CD4-positive, alpha-beta T cell treated with Interferon gamma for 1 hour (primary cell): Measurements from ENCODE around the gene LPP.

Experiments
- DNase-seq: peaks from one replicate; pipeline ENCODE4 v3.0.0-alpha.2; 2020

LPP gene

DNA sequence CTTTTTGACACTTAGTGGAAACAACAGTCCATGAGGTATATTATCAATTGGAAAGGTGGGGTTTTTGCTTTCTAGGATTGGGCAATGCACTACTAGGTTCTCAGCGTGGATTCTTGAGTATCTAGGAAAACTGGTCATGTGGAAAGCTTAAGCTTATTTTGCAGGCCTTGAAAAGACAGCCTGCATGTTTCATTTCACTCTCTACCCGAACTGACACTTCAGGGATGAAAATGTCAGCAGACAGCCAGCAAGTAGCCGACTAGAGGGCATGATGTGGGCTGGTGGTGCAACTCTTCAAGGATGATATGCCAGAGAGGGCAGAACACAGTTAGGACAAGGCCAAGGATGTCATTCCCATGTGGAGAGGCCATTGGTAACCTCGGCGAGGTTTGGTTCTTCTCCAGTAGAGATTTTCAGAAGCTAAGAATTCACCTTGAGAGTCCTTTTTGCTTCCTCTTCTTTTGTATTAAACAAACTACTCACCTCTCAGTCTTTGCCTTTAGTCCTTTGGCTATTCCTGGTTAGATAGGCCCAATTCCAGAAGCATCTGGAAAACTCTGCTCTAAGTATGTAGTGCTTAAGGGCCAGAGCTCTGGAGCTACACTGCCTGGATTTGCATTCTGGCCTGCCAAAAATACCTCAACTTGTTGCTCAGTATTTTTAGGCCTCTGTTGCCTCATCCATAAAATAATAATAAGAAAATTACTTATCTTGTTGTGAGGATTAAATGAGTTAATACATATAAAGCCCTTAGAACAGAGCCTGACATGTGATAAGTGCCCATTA lies 17.9 kb downstream of the LPP start:
- no peak for DNase-seq

DNA sequence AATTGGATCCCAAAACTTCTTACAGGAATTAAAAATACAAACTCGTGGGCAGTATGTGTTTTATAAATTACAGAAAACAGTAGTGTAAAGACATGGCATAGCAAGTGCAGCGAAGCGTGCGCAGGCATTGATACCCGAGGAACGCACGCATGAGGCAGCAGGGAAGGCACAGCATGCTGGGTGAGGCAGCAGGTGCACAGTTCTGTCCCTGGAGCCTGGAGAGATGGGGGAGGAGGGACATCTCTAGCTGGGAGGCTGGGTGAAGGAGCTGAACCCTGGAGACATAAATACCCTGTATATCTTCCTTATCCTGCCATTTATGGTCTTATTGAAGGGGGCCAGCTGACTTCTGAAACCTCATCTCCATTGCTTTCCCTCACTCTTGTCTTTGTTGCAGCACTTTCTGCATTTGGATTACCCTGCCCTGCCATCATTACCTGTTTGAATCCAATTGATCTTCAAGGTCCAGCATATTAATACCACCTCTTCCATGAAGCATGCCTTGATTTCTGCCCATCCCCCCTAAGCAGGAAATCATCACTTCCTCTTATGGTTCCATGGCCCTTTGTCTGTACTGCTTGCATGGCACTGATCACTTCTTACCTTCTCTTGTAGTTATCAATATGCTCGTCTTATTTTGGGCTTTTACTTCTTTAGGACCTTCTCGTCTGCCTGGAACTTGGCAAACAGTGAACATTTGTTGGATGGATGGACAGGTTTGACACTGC lies 20.5 kb downstream of the LPP start:
- DNase-seq = no peak

DNA sequence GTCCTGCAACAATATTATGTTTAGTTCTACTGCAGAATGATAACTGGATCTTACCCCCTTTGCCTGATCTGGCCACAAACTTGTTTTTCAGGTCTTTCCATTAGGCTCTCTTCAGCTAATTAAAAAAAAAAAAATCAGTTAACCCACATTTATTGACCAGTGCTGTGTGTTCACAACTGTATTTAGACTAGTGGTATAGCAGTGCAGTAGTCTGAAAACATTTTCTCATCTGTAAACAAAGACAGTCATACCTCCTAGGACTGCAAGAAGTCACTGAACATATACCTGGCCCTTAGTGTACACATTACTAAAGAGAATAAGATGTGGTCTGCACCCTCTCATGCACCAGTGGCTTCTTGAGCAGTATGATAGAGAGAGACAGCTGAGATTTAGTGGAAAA lies 22.5 kb downstream of the LPP start:
- no peak for DNase-seq

- no peak for DNase-seq
These were observed 22.9 kb downstream of the LPP start for GRCh38 chr3:188176884-188177283.

- no peak for DNase-seq
These were observed 23.8 kb downstream of the LPP start for GRCh38 chr3:188177721-188178120.

DNA sequence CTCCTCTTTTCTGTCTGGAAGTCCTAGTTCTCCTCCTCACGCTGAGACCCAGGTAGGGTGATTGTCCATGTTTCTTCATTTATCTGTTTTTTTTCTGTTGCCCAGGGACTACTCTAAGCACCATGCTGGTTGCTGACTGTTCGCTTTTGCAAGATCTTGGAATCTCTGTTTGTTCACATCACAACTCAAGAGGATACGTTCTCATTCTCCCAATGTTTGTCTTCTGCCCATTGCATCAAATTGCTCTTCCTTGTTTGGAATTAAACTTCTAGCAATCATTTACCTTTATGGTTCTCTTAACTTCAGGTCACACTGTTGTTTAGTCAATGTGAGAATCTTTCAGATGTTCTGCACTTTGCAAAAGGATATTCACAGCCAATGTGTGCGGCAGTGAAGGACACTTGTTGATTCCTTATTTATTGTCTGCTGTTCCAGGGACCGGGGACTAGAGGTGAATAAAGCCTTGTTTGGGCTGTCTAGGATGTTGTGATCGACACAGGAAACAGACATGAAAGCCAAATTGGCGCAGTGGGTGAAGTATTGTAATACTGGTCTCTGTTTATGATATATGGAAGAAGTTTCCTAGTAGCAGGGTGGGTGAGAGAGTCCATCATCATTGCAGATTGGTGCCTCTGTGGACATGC lies 24.5 kb downstream of the LPP start:
- no peak for DNase-seq

GRCh38 chr3:188179006-188179966 lies 25.3 kb downstream of the LPP start:
- DNase-seq = no peak

- DNase-seq = no peak
These were observed 26.2 kb downstream of the LPP start for GRCh38 chr3:188180114-188180513.

GRCh38 chr3:188183452-188183851 lies 29.5 kb downstream of the LPP start:
- no peak for DNase-seq

DNA sequence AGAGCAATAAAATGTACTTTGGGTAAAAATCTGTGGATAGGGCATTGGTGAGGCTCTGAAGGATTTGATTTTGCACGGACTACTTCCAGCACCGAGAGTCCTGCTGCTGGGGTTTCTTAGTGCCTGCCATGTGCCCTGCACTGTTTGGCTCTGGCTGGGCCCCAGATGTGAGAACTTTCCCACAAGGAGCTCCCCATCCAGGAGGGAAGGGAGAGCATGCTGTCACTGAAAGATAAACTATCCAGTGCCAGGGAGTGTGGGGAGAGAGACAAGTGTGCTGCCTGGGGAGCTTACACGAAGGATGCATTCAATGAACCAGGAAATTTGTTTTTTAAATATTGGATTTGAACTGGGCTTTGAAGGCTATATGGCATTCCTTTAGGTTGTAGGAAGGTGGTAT lies 30.2 kb downstream of the LPP start:
- DNase-seq = no peak

DNA sequence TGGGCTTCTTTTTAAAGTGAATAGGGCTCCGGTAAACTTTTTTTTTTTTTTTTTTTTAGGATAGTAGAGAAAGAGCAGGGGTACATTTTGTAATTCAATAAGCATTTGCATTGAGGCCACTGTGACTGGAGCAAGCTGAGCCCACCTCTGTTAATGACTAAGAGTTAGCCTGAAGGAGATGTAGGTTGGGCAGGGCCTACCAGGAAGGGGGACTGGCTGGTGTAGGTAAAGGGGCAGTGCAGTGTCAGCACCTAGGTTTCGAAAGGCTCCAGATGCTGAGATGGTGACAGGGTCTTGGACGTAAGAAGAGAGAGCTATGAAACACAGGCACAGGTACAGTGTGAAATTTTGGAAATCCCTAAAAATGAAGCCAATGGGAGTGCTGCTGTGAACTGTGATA lies 30.7 kb downstream of the LPP start:
- no peak for DNase-seq

DNA sequence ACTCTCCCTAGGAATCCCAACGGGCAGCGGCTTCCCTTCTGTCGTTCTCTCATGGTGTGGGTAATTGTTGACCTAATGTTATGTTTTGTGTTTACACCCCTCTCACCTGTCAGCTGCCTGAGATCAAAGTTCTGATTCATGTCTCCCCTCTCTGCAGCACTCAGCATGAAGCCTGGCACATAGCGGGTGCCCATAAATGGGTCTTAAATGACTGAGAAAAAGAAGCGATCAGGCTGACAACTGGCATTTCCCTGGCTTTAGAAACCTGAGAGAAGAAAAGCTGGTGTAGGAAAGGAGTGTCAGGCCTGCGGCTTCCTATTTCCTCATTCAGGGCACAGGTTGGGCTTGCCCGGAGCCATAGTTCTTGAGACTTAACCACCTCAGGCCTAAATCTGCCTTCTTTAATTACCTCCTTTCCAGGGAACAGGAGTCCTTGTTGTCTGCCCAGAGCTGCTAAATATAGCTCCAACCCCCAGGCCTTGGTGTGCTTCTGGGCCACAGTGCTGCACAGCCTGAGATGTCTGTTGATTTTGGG lies 31.8 kb downstream of the LPP start:
- no peak for DNase-seq

DNA sequence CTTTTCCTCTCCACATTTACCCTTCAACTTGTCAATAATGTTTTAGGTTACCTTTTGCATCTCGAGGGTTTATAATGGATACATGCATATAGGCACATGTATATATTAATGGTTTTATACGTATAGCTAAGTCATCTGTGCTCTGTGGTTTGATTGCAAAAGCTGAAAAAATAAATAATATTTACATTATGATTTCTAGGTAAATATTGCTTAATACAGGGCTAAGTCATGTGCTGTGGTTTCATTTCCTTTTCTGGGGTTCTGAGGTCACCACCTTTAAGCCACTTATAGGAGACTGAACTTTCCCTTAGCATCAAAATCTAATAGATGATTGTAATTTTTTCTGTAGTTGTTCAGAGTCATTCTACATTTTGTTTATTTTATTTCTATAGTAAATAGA lies 33.1 kb downstream of the LPP start:
- DNase-seq = no peak

DNA sequence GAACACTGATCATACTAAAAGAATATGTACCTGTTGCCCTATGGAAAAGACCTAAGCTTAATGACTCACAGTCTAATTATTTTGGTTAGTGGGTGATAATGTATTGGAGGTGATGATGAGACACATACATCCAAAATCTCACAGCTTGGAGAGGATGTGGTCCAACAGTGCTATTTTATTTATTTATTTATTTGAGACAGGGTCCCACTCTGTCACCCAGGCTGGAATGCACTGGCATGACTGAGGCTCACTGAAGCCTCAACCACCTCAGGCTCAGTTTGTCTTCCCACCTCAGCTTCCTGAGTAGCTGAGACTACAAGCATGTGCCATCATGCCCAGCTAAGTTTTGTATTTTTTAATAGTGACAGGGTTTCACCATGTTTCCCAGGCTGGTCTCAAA lies 35.0 kb downstream of the LPP start:
- no peak for DNase-seq

- DNase-seq = no peak
These were observed 37.5 kb downstream of the LPP start for GRCh38 chr3:188191460-188191859.

DNA sequence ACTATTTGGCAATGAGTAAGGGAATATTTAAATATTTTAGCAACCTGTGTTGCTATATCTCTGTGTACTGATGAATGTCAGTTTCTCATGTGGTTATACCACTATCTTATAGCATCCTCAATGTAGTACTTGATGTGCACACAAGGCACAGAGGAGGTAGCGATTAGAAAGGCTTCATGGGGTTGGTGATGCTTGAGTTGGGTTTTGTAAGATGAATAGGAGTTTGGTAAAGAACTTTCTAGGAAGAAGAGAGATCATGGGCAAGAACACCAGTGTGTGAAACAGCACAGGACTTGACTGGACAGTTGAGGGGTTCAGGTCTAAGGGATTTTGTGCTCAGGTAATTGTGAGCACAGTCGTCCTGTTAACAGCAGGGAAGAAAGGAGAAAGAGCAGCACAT lies 38.1 kb downstream of the LPP start:
- no peak for DNase-seq

GRCh38 chr3:188194332-188194731 lies 40.4 kb downstream of the LPP start:
- no peak for DNase-seq

DNA sequence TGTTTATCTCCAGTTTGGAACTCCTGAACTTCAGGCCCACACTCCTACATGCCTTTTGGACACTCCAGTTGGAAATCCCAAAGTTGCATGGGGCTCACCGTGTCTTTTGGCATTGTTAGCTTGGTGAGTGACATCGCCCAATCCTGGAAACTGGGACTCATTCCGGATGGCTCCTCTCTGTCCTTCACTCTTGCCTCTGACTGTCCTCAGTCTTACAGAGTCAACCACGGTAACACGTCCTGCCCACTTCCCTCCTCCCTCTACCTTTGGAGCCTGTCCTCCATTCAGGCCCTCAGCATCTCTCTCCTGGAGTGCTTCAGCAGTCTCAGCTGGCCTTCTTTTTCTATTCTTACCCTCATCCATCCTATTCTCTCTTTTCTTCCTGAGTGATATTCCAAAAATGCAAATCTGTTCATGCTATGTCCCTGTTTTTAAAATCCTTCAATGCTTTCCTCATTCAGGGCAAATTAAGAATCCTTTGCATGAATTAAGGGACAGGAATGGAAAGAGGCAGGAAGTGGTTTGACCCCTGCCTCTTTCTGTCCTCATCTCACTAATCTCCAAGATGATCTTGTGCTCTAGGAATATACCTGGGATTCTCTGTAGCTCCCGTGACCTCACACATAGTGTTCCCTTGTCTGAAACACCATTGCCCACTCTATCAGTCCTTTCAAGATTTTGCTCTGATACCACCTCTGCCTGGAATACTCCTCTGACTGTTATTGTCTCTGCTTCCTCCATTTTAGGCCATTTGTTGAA lies 42.5 kb downstream of the LPP start:
- no peak for DNase-seq

DNA sequence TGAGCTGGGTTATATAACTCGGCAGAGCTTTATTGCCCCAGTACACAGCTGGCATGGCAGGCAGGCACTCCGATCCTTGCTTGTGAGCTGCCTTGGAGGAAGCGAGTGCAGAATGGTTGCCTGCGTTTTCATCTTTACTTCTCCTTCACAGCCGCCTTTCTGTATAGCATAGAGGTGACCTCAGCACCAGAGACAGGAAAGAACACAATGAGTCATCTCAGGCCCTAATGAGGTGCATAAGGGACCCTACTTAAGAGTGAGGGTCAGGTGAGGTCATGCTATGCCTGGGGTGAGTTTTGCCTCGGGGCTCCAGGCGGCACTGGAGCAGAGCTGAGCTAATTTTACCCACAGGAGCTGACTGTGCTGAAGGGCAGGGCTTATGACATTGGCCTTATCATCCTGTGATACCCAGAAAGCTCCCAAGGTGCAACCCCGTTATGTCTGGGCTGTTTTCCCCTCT lies 43.5 kb downstream of the LPP start:
- DNase-seq = no peak

DNA sequence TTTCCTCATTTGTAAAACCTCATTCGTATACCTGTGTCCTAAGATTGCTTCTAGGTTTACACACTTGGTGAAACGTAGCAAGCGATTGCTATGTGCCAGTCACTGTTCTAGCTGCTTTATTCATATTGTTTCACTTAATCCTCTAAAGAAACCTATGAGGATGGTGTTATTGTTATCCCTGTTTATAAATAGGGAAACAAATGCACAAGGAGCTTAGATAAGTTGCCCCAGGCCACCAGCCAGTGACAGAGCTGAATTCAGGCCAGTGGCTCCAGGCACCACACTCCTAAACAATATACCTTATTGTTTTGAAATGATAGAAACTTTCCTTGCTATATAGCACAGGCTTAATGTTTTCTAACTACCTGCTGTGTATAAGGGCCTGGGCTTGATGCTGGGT lies 44.0 kb downstream of the LPP start:
- no peak for DNase-seq

DNA sequence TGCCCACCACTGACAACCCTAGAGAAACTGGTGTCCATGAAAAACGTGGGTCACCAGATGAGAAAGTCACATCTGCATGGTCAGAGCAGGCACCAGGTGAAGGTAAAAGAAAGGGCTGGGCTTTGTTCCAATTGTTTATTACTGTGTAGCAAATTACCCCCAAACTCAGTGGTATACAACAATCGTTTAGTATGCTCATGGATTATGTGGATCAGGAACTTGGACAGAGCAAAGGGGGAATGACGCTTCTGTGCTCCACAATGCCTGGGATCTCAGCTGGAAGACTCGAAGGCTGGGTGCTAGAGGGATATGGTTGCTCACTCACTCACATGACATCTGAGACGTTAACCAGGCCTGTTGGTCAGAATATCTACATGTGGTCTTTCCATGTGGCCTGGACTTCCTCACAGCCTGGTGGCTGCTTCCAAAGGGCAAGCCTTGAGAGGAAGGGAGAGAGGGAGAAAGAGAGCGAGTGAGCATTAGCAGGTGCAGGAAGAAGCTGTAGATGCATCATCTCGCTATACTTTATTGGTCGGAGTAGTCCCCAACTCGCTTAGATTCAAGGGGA lies 44.9 kb downstream of the LPP start:
- no peak for DNase-seq
